GM23338 (cell line): ENCODE data around the gene C11orf21. TPM values are rescaled to one million over a fixed set of nuclear protein-coding genes. Genes with fewer than 3 reads are reported as not detected.

Source experiments
- ATAC-seq: fragments of 200-7000 bp; cut with Tn5 transposase; 3 replicates; pipeline ENCODE4 v1.9.1; 2020
- DNase-seq: peaks from one replicate; pipeline ENCODE4 v3.0.0-alpha.2; 2015; ENCODE audit warnings: low spot score
- H2AFZ ChIP-seq: fragments of 200-600 bp; sonication (generic); 2 replicates; pipeline ENCODE4 v1.8.0; 2016; ENCODE audit warnings: antibody characterized with exemption, mild to moderate bottlenecking, moderate library complexity
- H3F3A ChIP-seq: fragments of 200-600 bp; sonication (generic); replicated peaks from 2 replicates; pipeline ENCODE4 v1.8.0; 2017; ENCODE audit warnings: antibody characterized with exemption, mixed run types, low read depth
- H3K27ac ChIP-seq: fragments of 200-600 bp; sonication (generic); 2 replicates; pipeline ENCODE4 v1.6.1; 2016; ENCODE audit warnings: low read depth
- H3K27me3 ChIP-seq: fragments of 200-600 bp; sonication (generic); 2 replicates; pipeline ENCODE4 v1.8.0; 2016; ENCODE audit warnings: mild to moderate bottlenecking, mixed run types, moderate library complexity; ENCODE audit not compliant: insufficient read depth
- H3K36me3 ChIP-seq: fragments of 200-600 bp; sonication (generic); 2 replicates; pipeline ENCODE4 v1.8.0; 2016; ENCODE audit warnings: mild to moderate bottlenecking; ENCODE audit not compliant: insufficient read depth
- H3K4me1 ChIP-seq: fragments of 200-600 bp; sonication (generic); 2 replicates; pipeline ENCODE4 v1.8.0; 2016; ENCODE audit warnings: mild to moderate bottlenecking, moderate library complexity; ENCODE audit not compliant: insufficient read depth
- H3K4me2 ChIP-seq: fragments of 200-600 bp; sonication (generic); 2 replicates; pipeline ENCODE4 v1.7.1; 2017; ENCODE audit warnings: mixed run types
- H3K4me3 ChIP-seq: fragments of 200-600 bp; sonication (generic); 2 replicates; pipeline ENCODE4 v1.6.1; 2016; ENCODE audit warnings: mixed run types
- H3K79me2 ChIP-seq: fragments of 200-600 bp; sonication (generic); replicated peaks from 2 replicates; pipeline ENCODE4 v1.8.0; 2017; ENCODE audit warnings: mild to moderate bottlenecking; ENCODE audit not compliant: insufficient read depth
- H3K9me2 ChIP-seq: fragments of 200-600 bp; sonication (generic); 2 replicates; pipeline ENCODE4 v1.8.0; 2017; ENCODE audit not compliant: insufficient read depth
- H4K20me1 ChIP-seq: fragments of 200-600 bp; sonication (generic); replicated peaks from 2 replicates; pipeline ENCODE4 v1.8.0; 2017; ENCODE audit warnings: mild to moderate bottlenecking; ENCODE audit not compliant: insufficient read depth
- H3K27ac Mint-ChIP-seq: 2 replicates; pipeline ENCODE4 v1.8.0; 2020; ENCODE audit warnings: inconsistent platforms, mild to moderate bottlenecking, moderate library complexity, mixed read lengths
- H3K27me3 Mint-ChIP-seq: 3 replicates; pipeline ENCODE4 v1.8.0; 2022; ENCODE audit warnings: low read depth, mild to moderate bottlenecking, moderate library complexity, mixed read lengths, inconsistent platforms; ENCODE audit not compliant: insufficient read depth, poor library complexity
- H3K36me3 Mint-ChIP-seq: 3 replicates; pipeline ENCODE4 v1.8.0; 2021; ENCODE audit warnings: low read depth, mild to moderate bottlenecking, inconsistent platforms, moderate library complexity, mixed read lengths
- H3K4me1 Mint-ChIP-seq: 3 replicates; pipeline ENCODE4 v1.8.0; 2020; ENCODE audit warnings: mild to moderate bottlenecking, inconsistent platforms, mixed read lengths
- H3K4me3 Mint-ChIP-seq: 3 replicates; pipeline ENCODE4 v1.8.0; 2021; ENCODE audit warnings: moderate library complexity, mild to moderate bottlenecking, inconsistent platforms, mixed read lengths
- H3K9me3 Mint-ChIP-seq: 3 replicates; pipeline ENCODE4 v1.8.0; 2020; ENCODE audit warnings: moderate library complexity, mild to moderate bottlenecking, inconsistent platforms, mixed read lengths
- CREB1 ChIP-seq: fragments of 250-450 bp; sonication (Bioruptor Pico); IDR thresholded peaks from 2 replicates; pipeline ENCODE4 v1.5.0; 2020; ENCODE audit warnings: low read depth, mild to moderate bottlenecking, moderate library complexity
- ETS1 ChIP-seq: IDR thresholded peaks from 2 replicates; pipeline ENCODE4 v1.6.1; 2016; ENCODE audit warnings: antibody characterized with exemption
- EZH2 ChIP-seq: fragments of 200-600 bp; sonication (generic); IDR thresholded peaks from one replicate; pipeline ENCODE4 v1.8.0; 2017; ENCODE audit warnings: antibody characterized with exemption, mild to moderate bottlenecking, low read depth; ENCODE audit not compliant: unreplicated experiment
- REST ChIP-seq: IDR thresholded peaks from one replicate; pipeline ENCODE4 v1.6.1; 2018; ENCODE audit warnings: antibody characterized with exemption; ENCODE audit not compliant: unreplicated experiment
- STAT1 ChIP-seq: IDR thresholded peaks from one replicate; pipeline ENCODE4 v1.6.1; 2016; ENCODE audit warnings: antibody characterized with exemption; ENCODE audit not compliant: unreplicated experiment
- ZNF462 ChIP-seq: fragments of 250-450 bp; sonication (Bioruptor Pico); IDR thresholded peaks from 2 replicates; pipeline ENCODE4 v1.5.0; 2020; ENCODE audit warnings: mild to moderate bottlenecking, moderate library complexity
- polyA plus RNA-seq: library from polyadenylated mRNA; unstranded; fragments of >200 nt; fragmentation: Nextera tagmentation; extraction: Ambion mirVana; gene quantifications from 2 replicates; pipeline ENCODE4 v1.2.1, GENCODE V29; 2016
- total RNA-seq: library from RNA; depleted of rRNA; stranded (reverse); fragments of >200 nt; shearing (Covaris generic); gene quantifications from 2 replicates; pipeline ENCODE4 v1.2.3, GENCODE V29; 2014

C11orf21 gene
- total and polyA plus RNA-seq, 2 experiments from 2014 or later = not detected

- DNase-seq = no peak
- H3K36me3 Mint-ChIP-seq = no peaks in the 10 kb centered on the region
- H3K27me3 Mint-ChIP-seq = peaks cover 16% of the 10 kb centered on the region
- Histone ChIP-seq H3K4me2 (no peak overlapping the region), H4K20me1 (no peaks in the 10 kb centered on the region), H3K4me1 (no peaks in the 10 kb centered on the region), H3K79me2 (no peaks in the 10 kb centered on the region), H3K27me3 (peaks cover 3% of the 10 kb centered on the region; the same call in 1 of the 2 replicates), H3K27ac (no peak overlapping the region), H2AFZ (no peak overlapping the region), H3K4me3 (no peak overlapping the region), H3K36me3 (no peaks in the 10 kb centered on the region), H3F3A (no peaks in the 10 kb centered on the region), H3K9me2 (no peaks in the 10 kb centered on the region)
- H3K4me3 Mint-ChIP-seq = no peak overlapping the region
- H3K4me1 Mint-ChIP-seq = no peaks in the 10 kb centered on the region
- no peak for TF ChIP-seq ZNF462
- TF ChIP-seq ETS1 = no peak
- no peak for TF ChIP-seq EZH2
- no peak for TF ChIP-seq REST
- no peak for TF ChIP-seq CREB1 (CRISPR knock-in tag)
- no peak for TF ChIP-seq STAT1
- no peak overlapping the region for H3K27ac Mint-ChIP-seq
- no peak for ATAC-seq
- no peaks in the 10 kb centered on the region for H3K9me3 Mint-ChIP-seq
These were observed 52.4 kb downstream of the C11orf21 start for GRCh38 chr11:2249189-2249916.
